Cardiac septum (tissue), 1 donor: Measurements from ENCODE around the gene SELENOH. TPM values are rescaled to one million over a fixed set of nuclear protein-coding genes. Genes with fewer than 3 reads are reported as not detected.
"Not testable (repeated sequence)": the region's sequence is repeated elsewhere in the genome, so short reads cannot be mapped to it uniquely, and the experiment has no call there.

ENCODE experiments used
- DNase-seq: peaks from one replicate; pipeline ENCODE4 v3.0.0-alpha.2; 2020; ENCODE audit warnings: low spot score
- intact Hi-C: fragments of 100-400 bp; cut with DNase I; formaldehyde crosslinking; loops from one replicate; pipeline ENCODE4 v1.14.0; 2022
- long read RNA-seq: library from polyadenylated mRNA; unstranded; transcript quantifications from one replicate; pipeline ENCODE4 v2.0.0, GENCODE V29; 2021
- total RNA-seq: library from RNA; stranded (reverse); fragmentation: NEBNext Ultra II Directional; extraction: Animal tissue kit (Norgen Biotek cat#: 25700); gene quantifications from one replicate; pipeline ENCODE4 v1.2.1, GENCODE V29; 2021
- donor health status: DM: no; HTN: no; CAD: no.

Gene SELENOH
- total RNA-seq, result 85.5 TPM
- long read RNA-seq, transcript SELENOH-204 (4 exons, 818 nt), result major isoform, 47 of 53 reads
- long read RNA-seq, partial matches to known transcripts, result 0 of 53 reads
- long read RNA-seq, other reads (novel, unspliced or antisense), result 2 of 53 reads

GRCh38 chr11:57741132-57742086 lies at the start of gene SELENOH:
Gene SELENOH, plus strand, starts transcription at chr11:57741491. Its CDS starts 105 bp downstream, at chr11:57741596.
- intact Hi-C loops, result loop anchor here (2.0 to 5.0 kb wide), 3 partner anchors 29 to 74 kb away; partner anchors contain the start of genes MED19, TMX2 and ZDHHC5
- DNase-seq, result peak; percentile 97

- intact Hi-C loops, result no loop called here
- no peak for DNase-seq
These were observed 42.4 kb upstream of the SELENOH start for GRCh38 chr11:57698843-57699365.

- intact Hi-C loops, result no loop called here
- DNase-seq, result no peak
These were observed 41.5 kb upstream of the SELENOH start for GRCh38 chr11:57699813-57700212.

- intact Hi-C loops, result no loop called here
- DNase-seq, result no peak
These were observed 40.9 kb upstream of the SELENOH start for GRCh38 chr11:57700425-57700824.

GRCh38 chr11:57703341-57703740 lies 38.0 kb upstream of the SELENOH start:
- intact Hi-C loops, result no loop called here
- no peak for DNase-seq

- intact Hi-C loops, result no loop called here
These were observed 36.4 kb upstream of the SELENOH start for GRCh38 chr11:57704932-57705331.

GRCh38 chr11:57705432-57705831 lies 35.9 kb upstream of the SELENOH start:
- DNase-seq, intact Hi-C loops: not testable (repeated sequence)

More at GRCh38 chr11:57704932-57705331, 36.4 kb upstream of the SELENOH start:
- no peak for DNase-seq

GRCh38 chr11:57709802-57710367 lies 31.4 kb upstream of the SELENOH start:
- intact Hi-C loops, result loop anchor here (2.0 to 5.0 kb wide), 2 partner anchors 43 to 141 kb away; partner anchors contain the start of gene ZDHHC5
- DNase-seq, result no peak

GRCh38 chr11:57711414-57712255 lies 29.7 kb upstream of the SELENOH start, which contains the start of gene MED19:
Gene MED19, minus strand, starts transcription at chr11:57712215. Its CDS starts 36 bp downstream, at chr11:57712179.
- DNase-seq, result no peak
- intact Hi-C loops, result loop anchor here (2.0 to 5.0 kb wide), 3 partner anchors 29 to 143 kb away; partner anchors contain the start of genes SELENOH and ZDHHC5

- peak; percentile 95 for DNase-seq
- intact Hi-C loops, result loop anchor here (2.0 to 5.0 kb wide), 2 partner anchors 28 to 45 kb away; partner anchors contain the start of genes SELENOH and ZDHHC5
These were observed 28.8 kb upstream of the SELENOH start, which contains the start of gene TMX2 for GRCh38 chr11:57712256-57713150. Gene TMX2, plus strand, starts transcription at chr11:57712593. Its CDS starts 26 bp downstream, at chr11:57712619.

GRCh38 chr11:57713835-57714234 lies 27.5 kb upstream of the SELENOH start:
- no peak for DNase-seq
- intact Hi-C loops, result loop anchor here (2.0 to 5.0 kb wide), 2 partner anchors 27 to 47 kb away; partner anchors contain the start of genes SELENOH and ZDHHC5

- DNase-seq, intact Hi-C loops: not testable (repeated sequence)
These were observed 24.6 kb upstream of the SELENOH start for GRCh38 chr11:57716726-57717125.

GRCh38 chr11:57727185-57727584 lies 14.1 kb upstream of the SELENOH start:
- DNase-seq, result no peak
- intact Hi-C loops, result no loop called here

- no peak for DNase-seq
- intact Hi-C loops, result no loop called here
These were observed 12.5 kb upstream of the SELENOH start for GRCh38 chr11:57728829-57729228.

- intact Hi-C loops, result no loop called here
- no peak for DNase-seq
These were observed 11.8 kb upstream of the SELENOH start for GRCh38 chr11:57729479-57729878.

GRCh38 chr11:57732661-57733060 lies 8.6 kb upstream of the SELENOH start:
- intact Hi-C loops, result no loop called here
- DNase-seq, result no peak

- DNase-seq, result no peak
- intact Hi-C loops, result no loop called here
These were observed 5.5 kb upstream of the SELENOH start for GRCh38 chr11:57735619-57736298.
